GM23338 (cell line): ENCODE data around the gene TMEM185B.

ENCODE experiments used
- CREB1 ChIP-seq: fragments of 250-450 bp; sonication (Bioruptor Pico); IDR thresholded peaks from 2 replicates; pipeline ENCODE4 v1.5.0; 2020; ENCODE audit warnings: low read depth, mild to moderate bottlenecking, moderate library complexity
- CTCF ChIP-seq, 2 experiments: fragments of 200-600 bp in 1 of 2; sonication (generic) in 1 of 2; conservative IDR thresholded peaks; 2 replicates each; pipeline versions ENCODE4 v1.5.1 to v1.6.1; 2016 to 2017; ENCODE audit warnings: antibody characterized with exemption in 2 of 2, low read depth in 2 of 2, mild to moderate bottlenecking in 2 of 2, moderate library complexity in 1 of 2
- EZH2 ChIP-seq: fragments of 200-600 bp; sonication (generic); IDR thresholded peaks from one replicate; pipeline ENCODE4 v1.8.0; 2017; ENCODE audit warnings: antibody characterized with exemption, mild to moderate bottlenecking, low read depth; ENCODE audit not compliant: unreplicated experiment
- EZH2phosphoT487 ChIP-seq: fragments of 200-600 bp; sonication (generic); IDR thresholded peaks from one replicate; pipeline ENCODE4 v1.8.1; 2018; ENCODE audit warnings: antibody characterized with exemption; ENCODE audit not compliant: unreplicated experiment
- POLR2AphosphoS5 ChIP-seq: IDR thresholded peaks from 2 replicates; pipeline ENCODE4 v1.6.1; 2016; ENCODE audit warnings: antibody characterized with exemption, low read depth
- REST ChIP-seq: IDR thresholded peaks from one replicate; pipeline ENCODE4 v1.6.1; 2018; ENCODE audit warnings: antibody characterized with exemption; ENCODE audit not compliant: unreplicated experiment
- STAT1 ChIP-seq: IDR thresholded peaks from one replicate; pipeline ENCODE4 v1.6.1; 2016; ENCODE audit warnings: antibody characterized with exemption; ENCODE audit not compliant: unreplicated experiment

GRCh38 chr2:120228503-120228902 is 5.3 kb upstream of the TMEM185B start:
- TF ChIP-seq CTCF (conservative IDR thresholded peaks at IDR 0.05; ENCODE audit: low read depth in 2 of 2): no peak
- no peak for TF ChIP-seq EZH2
- TF ChIP-seq CREB1: no peak
- no peak for TF ChIP-seq POLR2AphosphoS5
- no peak for TF ChIP-seq EZH2phosphoT487
- no peak for TF ChIP-seq STAT1
- TF ChIP-seq REST: no peak
